D721Med (cell line): ENCODE data around the gene HOXD9.

Experiments used
- DNase-seq: peaks from one replicate; pipeline ENCODE4 v3.0.0; 2011; ENCODE audit warnings: low spot score; ENCODE audit not compliant: insufficient read length
- FAIRE-seq: peaks from 2 replicates; lab custom pipeline; 2011; peaks lifted over from hg19 to GRCh38; lab: Jason Lieb, UNC
- CTCF ChIP-seq: IDR thresholded peaks from 2 replicates; pipeline ENCODE4 v1.5.1; 2012; ENCODE audit warnings: mild to moderate bottlenecking, control low read depth; ENCODE audit not compliant: insufficient read depth; ENCODE audit errors: missing control alignments

The HOXD9 gene

GRCh38 chr2:176099728-176100546 lies 22.6 kb upstream of the HOXD9 start, which contains the start of gene HOXD12:
Gene HOXD12, plus strand, starts transcription at chr2:176099795. Its CDS starts 7 bp downstream, at chr2:176099802.
- DNase-seq (no peak), FAIRE-seq (no peak)
- TF ChIP-seq CTCF: no peak

- DNase-seq (no peak), FAIRE-seq (no peak)
- no peak for TF ChIP-seq CTCF
Measured at GRCh38 chr2:176100547-176101140, 21.9 kb upstream of the HOXD9 start.

GRCh38 chr2:176101216-176101830 lies 21.2 kb upstream of the HOXD9 start:
- no peak for DNase-seq
- TF ChIP-seq CTCF: no peak
- FAIRE-seq: no peak

- no peak for TF ChIP-seq CTCF
- no peak for DNase-seq
- FAIRE-seq: no peak
Measured at GRCh38 chr2:176101842-176102241, 20.7 kb upstream of the HOXD9 start.

GRCh38 chr2:176102309-176102866 lies 20.1 kb upstream of the HOXD9 start:
- FAIRE-seq: no peak

GRCh38 chr2:176103194-176103593 lies 19.3 kb upstream of the HOXD9 start:
- FAIRE-seq: no peak
- no peak for DNase-seq
- TF ChIP-seq CTCF: no peak

More at GRCh38 chr2:176102309-176102866, 20.1 kb upstream of the HOXD9 start:
- no peak for TF ChIP-seq CTCF
- no peak for DNase-seq
